Measurements from ENCODE around the gene LRCOL1. TPM values are rescaled to one million over a fixed set of nuclear protein-coding genes. Genes with fewer than 3 reads are reported as not detected.

LRCOL1 gene
- total RNA-seq, 1 experiment from 2014 or later: not detected

- no peak overlapping the region for H3K4me3 ChIP-seq
- peaks cover 13% of the 10 kb centered on the region for H3K4me1 ChIP-seq (replicated peaks)
- H3K36me3 ChIP-seq: no peaks in the 10 kb centered on the region
- no peak overlapping the region for H3K27ac ChIP-seq
- peaks cover 4% of the 10 kb centered on the region; the same call in 1 of the 2 replicates for H3K27me3 ChIP-seq (replicated peaks)
- no peaks in the 10 kb centered on the region for H3K9me3 ChIP-seq (replicated peaks)
- DNase-seq (ENCODE audit: low read depth in 1 of 2, low spot score in 2 of 2): peak; percentile 65 to 93
Observed at GRCh38 chr12:132593938-132594358, 16.4 kb downstream of the LRCOL1 start.

- DNase-seq (ENCODE audit: low read depth in 1 of 2, low spot score in 2 of 2): no peak
- no peak overlapping the region for H3K4me3 ChIP-seq
- H3K9me3 ChIP-seq (replicated peaks): no peaks in the 10 kb centered on the region
- H3K27ac ChIP-seq: no peak overlapping the region
- H3K4me1 ChIP-seq (replicated peaks): peaks cover 13% of the 10 kb centered on the region
- no peaks in the 10 kb centered on the region for H3K36me3 ChIP-seq
- H3K27me3 ChIP-seq (replicated peaks): 0 out of 2 replicates have a peak, but pooled peaks cover 4% of the 10 kb centered on the region
Observed at GRCh38 chr12:132593521-132593920, 16.9 kb downstream of the LRCOL1 start.

- H3K27ac ChIP-seq: no peak overlapping the region
- H3K27me3 ChIP-seq (replicated peaks): 0 out of 2 replicates have a peak, but pooled peaks cover 4% of the 10 kb centered on the region
- peaks cover 13% of the 10 kb centered on the region for H3K4me1 ChIP-seq (replicated peaks)
- H3K9me3 ChIP-seq (replicated peaks): no peaks in the 10 kb centered on the region
- H3K36me3 ChIP-seq: no peaks in the 10 kb centered on the region
- no peak for DNase-seq (ENCODE audit: low read depth in 1 of 2, low spot score in 2 of 2)
- H3K4me3 ChIP-seq: no peak overlapping the region
Observed at GRCh38 chr12:132593071-132593470, 17.3 kb downstream of the LRCOL1 start.

- Histone ChIP-seq H3K27ac (no peak overlapping the region), H3K9me3 (replicated peaks) (no peaks in the 10 kb centered on the region), H3K4me1 (replicated peaks) (peaks cover 10% of the 10 kb centered on the region), H3K36me3 (no peaks in the 10 kb centered on the region), H3K4me3 (no peak overlapping the region), H3K27me3 (replicated peaks) (0 out of 2 replicates have a peak, but pooled peaks cover 2% of the 10 kb centered on the region)
- no peak for DNase-seq (ENCODE audit: low read depth in 1 of 2, low spot score in 2 of 2)
Observed at GRCh38 chr12:132592282-132592970, 18.0 kb downstream of the LRCOL1 start.

GRCh38 chr12:132591107-132591935, 19.1 kb downstream of the LRCOL1 start:
- Histone ChIP-seq H3K27ac (no peak overlapping the region), H3K27me3 (replicated peaks) (no peaks in the 10 kb centered on the region), H3K4me1 (replicated peaks) (peaks cover 8% of the 10 kb centered on the region; the same call in 1 of the 2 replicates), H3K9me3 (replicated peaks) (no peaks in the 10 kb centered on the region), H3K4me3 (no peak overlapping the region), H3K36me3 (no peaks in the 10 kb centered on the region)
- no peak for DNase-seq (ENCODE audit: low read depth in 1 of 2, low spot score in 2 of 2)

- peaks cover 5% of the 10 kb centered on the region; the same call in 1 of the 2 replicates for H3K4me1 ChIP-seq (replicated peaks)
- no peaks in the 10 kb centered on the region for H3K27me3 ChIP-seq (replicated peaks)
- no peaks in the 10 kb centered on the region for H3K36me3 ChIP-seq
- no peak overlapping the region for H3K4me3 ChIP-seq
- H3K27ac ChIP-seq: no peak overlapping the region
- no peaks in the 10 kb centered on the region for H3K9me3 ChIP-seq (replicated peaks)
- DNase-seq (ENCODE audit: low read depth in 1 of 2, low spot score in 2 of 2): no peak
Observed at GRCh38 chr12:132588821-132589669, 21.3 kb downstream of the LRCOL1 start.

- no peaks in the 10 kb centered on the region for H3K27me3 ChIP-seq (replicated peaks)
- no peaks in the 10 kb centered on the region for H3K36me3 ChIP-seq
- H3K9me3 ChIP-seq (replicated peaks): no peaks in the 10 kb centered on the region
- no peak overlapping the region for H3K27ac ChIP-seq
- no peak for DNase-seq (ENCODE audit: low read depth in 1 of 2, low spot score in 2 of 2)
- no peak overlapping the region for H3K4me3 ChIP-seq
- H3K4me1 ChIP-seq (replicated peaks): no peaks in the 10 kb centered on the region
Observed at GRCh38 chr12:132588319-132588718, 22.1 kb downstream of the LRCOL1 start.

GRCh38 chr12:132587781-132588180, 22.6 kb downstream of the LRCOL1 start:
- H3K36me3 ChIP-seq: no peaks in the 10 kb centered on the region
- no peak overlapping the region for H3K27ac ChIP-seq
- H3K4me3 ChIP-seq: no peak overlapping the region
- H3K27me3 ChIP-seq (replicated peaks): no peaks in the 10 kb centered on the region
- DNase-seq (ENCODE audit: low read depth in 1 of 2, low spot score in 2 of 2): no peak
- no peaks in the 10 kb centered on the region for H3K9me3 ChIP-seq (replicated peaks)
- H3K4me1 ChIP-seq (replicated peaks): no peaks in the 10 kb centered on the region

- no peak overlapping the region for H3K27ac ChIP-seq
- H3K27me3 ChIP-seq (replicated peaks): no peaks in the 10 kb centered on the region
- no peaks in the 10 kb centered on the region for H3K36me3 ChIP-seq
- DNase-seq (ENCODE audit: low read depth in 1 of 2, low spot score in 2 of 2): no peak
- H3K9me3 ChIP-seq (replicated peaks): no peaks in the 10 kb centered on the region
- H3K4me1 ChIP-seq (replicated peaks): no peaks in the 10 kb centered on the region
- no peak overlapping the region for H3K4me3 ChIP-seq
Observed at GRCh38 chr12:132586929-132587328, 23.5 kb downstream of the LRCOL1 start.

GRCh38 chr12:132585177-132585576, 25.2 kb downstream of the LRCOL1 start:
- H3K27ac ChIP-seq: no peak overlapping the region
- H3K36me3 ChIP-seq: no peaks in the 10 kb centered on the region
- no peak for DNase-seq (ENCODE audit: low read depth in 1 of 2, low spot score in 2 of 2)
- no peak overlapping the region for H3K4me3 ChIP-seq
- H3K4me1 ChIP-seq (replicated peaks): no peaks in the 10 kb centered on the region
- H3K9me3 ChIP-seq (replicated peaks): no peaks in the 10 kb centered on the region
- H3K27me3 ChIP-seq (replicated peaks): no peaks in the 10 kb centered on the region

GRCh38 chr12:132584429-132584828, 26.0 kb downstream of the LRCOL1 start:
- DNase-seq (ENCODE audit: low read depth in 1 of 2, low spot score in 2 of 2): no peak
- H3K9me3 ChIP-seq (replicated peaks): no peaks in the 10 kb centered on the region
- no peak overlapping the region for H3K27ac ChIP-seq
- no peaks in the 10 kb centered on the region for H3K36me3 ChIP-seq
- H3K4me1 ChIP-seq (replicated peaks): no peaks in the 10 kb centered on the region
- H3K27me3 ChIP-seq (replicated peaks): no peaks in the 10 kb centered on the region
- no peak overlapping the region for H3K4me3 ChIP-seq

- H3K27me3 ChIP-seq (replicated peaks): no peaks in the 10 kb centered on the region
- H3K9me3 ChIP-seq (replicated peaks): no peaks in the 10 kb centered on the region
- no peak for DNase-seq (ENCODE audit: low read depth in 1 of 2, low spot score in 2 of 2)
- H3K4me3 ChIP-seq: no peak overlapping the region
- H3K4me1 ChIP-seq (replicated peaks): no peaks in the 10 kb centered on the region
- no peaks in the 10 kb centered on the region for H3K36me3 ChIP-seq
- no peak overlapping the region for H3K27ac ChIP-seq
Observed at GRCh38 chr12:132583736-132584135, 26.6 kb downstream of the LRCOL1 start.

- H3K27ac ChIP-seq: no peak overlapping the region
- H3K9me3 ChIP-seq (replicated peaks): no peaks in the 10 kb centered on the region
- no peak for DNase-seq (ENCODE audit: low read depth in 1 of 2, low spot score in 2 of 2)
- H3K4me1 ChIP-seq (replicated peaks): no peaks in the 10 kb centered on the region
- no peak overlapping the region for H3K4me3 ChIP-seq
- H3K36me3 ChIP-seq: no peaks in the 10 kb centered on the region
- H3K27me3 ChIP-seq (replicated peaks): no peaks in the 10 kb centered on the region
Observed at GRCh38 chr12:132583411-132583710, 27.0 kb downstream of the LRCOL1 start.

Measured in SJSA1 (cell line).